Stimulated activated CD8-positive, alpha-beta memory T cell treated with anti-CD3 and anti-CD28 coated beads, Interleukin-12 subunit alpha, Interleukin-12 subunit beta, amount 100 ng/mL, for 1 hour (primary cell): ENCODE measurements around the gene LY6G5B.

Experiments used
- DNase-seq: peaks from one replicate; pipeline ENCODE4 v3.0.0-alpha.2; 2020; ENCODE audit warnings: low read depth

Gene LY6G5B

DNA sequence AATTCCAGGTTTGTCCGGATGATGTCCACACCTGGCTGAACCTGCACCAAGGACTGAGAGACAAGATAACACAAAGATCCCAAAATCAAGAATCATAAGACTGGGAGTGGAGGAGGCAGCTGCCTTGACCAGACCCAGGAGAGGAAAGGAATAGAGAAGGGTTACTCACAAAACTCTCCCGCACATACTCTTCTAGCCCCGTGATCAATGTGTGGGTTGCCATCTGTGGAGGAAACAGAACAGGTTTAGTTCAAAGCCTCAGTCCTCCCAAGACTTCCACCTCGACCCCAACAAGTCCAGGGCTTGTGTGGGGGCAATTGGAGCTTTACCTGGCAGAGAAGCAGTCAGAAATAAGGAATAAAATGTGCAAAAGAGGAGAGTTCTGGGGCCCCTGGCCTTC, 28.4 kb upstream of the LY6G5B start:
- DNase-seq = no peak

DNA sequence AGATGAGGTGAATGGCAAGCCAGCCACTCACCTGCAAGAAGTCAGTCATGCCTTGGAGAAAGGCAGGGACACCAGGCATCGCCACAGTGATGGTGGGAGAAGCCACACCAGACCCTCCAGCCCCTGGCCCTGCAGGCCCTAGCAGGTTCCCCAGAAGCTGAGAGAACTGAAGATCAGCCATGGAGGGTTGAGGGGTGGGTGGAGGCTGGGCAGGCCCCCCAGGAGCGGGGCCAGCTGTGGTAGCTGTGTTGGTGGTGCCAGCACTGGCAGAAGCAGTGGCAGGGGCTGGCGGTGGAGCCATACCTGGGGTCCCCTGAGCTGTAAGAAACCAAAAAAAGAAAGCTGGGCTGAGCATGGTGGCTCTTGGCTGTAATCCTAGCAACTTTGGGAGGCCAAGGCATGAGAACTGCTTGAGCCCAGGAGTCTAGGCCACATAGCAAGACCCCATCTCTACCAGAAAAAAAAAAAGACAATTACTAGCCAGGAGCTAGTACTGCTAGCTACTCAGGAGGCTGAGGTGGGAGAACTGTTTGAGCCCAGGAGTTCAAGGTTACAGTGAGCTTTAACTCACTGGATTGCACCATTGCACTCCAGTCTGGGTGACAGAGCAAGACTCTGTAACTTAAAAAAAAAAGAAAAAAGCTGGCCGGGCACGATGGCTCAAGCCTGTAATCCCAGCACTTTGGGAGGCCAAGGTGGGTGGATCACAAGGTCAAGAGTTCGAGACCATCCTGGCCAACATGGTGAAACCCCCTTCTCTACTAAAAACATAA, 26.8 kb upstream of the LY6G5B start:
- no peak for DNase-seq

DNA sequence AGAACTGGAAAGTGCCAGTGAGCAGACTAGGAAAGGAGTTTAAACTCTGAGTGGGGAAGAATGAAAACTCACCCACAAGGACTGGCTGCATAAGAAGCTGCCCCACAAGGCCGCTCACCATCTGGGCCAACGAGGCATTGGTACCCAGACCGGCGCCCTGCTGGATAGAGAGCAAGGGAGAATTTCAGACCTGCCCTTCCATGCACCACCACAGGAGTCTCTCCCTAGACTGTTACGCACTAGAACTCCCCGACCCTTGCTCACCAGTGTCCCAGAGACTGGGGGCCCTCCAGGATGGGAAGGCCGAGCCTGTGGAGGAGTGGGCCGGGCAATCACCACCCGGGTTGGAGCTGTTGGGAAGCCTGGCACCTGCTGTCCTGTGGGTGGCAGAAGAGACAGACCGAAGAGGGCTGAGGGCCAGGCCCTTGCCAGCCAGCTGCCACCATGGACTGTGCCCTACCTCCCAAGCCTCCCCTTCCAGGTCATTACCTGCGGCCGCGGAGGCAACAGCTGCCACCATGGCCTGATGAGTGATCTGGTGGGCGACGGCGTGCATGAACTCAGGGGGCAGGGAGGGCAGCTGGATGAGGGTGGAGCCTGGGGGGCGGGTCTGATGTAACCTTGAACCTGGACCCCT, 25.8 kb upstream of the LY6G5B start:
- no peak for DNase-seq

DNA sequence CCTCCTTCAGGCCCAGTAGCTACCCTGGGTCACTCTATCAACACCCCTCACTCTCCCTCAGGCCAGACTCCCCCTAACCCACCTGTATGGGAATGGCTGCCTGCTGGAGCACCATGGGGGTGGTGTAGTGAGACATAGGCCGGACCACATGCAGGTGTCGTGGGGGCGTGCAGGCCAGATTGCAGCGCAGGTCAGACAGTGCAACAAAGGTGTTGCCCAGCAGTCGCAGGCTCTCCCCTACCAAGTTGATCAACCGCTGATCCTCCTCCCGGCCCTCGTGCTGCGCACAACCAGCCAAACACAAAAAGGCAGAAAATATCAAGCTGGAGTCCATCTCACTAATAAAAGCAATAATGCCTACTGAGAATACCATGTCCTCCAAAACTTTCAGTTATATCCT, 24.5 kb upstream of the LY6G5B start:
- DNase-seq = no peak

DNA sequence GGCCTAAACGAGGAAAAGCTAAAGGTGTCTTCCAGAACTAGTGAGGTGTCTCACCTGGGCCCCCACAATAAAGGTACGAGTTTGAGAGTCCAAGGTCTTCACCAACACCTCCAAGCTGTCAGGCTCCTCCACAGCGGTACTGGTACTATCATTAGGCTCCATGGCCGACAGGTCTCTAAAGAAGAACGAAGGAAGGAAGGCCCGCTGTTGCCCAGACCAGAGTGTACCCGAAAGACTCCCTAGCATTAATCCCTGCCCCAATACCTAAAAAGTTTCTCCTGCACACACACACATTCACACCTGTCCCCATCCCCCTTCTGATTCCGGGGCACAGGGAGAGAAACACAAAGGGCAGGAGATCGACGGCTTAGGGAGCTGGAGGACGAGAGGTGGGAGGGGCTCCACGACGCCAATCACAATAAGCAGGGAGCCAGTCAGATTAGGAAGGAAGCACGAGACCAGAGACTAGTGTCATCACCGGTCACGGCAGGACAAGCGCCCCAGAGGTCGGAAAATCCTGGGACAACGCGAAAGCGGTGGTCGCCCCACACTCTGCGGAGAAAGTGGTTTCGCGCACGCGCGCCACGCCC, 18.1 kb upstream of the LY6G5B start:
- no peak for DNase-seq

DNA sequence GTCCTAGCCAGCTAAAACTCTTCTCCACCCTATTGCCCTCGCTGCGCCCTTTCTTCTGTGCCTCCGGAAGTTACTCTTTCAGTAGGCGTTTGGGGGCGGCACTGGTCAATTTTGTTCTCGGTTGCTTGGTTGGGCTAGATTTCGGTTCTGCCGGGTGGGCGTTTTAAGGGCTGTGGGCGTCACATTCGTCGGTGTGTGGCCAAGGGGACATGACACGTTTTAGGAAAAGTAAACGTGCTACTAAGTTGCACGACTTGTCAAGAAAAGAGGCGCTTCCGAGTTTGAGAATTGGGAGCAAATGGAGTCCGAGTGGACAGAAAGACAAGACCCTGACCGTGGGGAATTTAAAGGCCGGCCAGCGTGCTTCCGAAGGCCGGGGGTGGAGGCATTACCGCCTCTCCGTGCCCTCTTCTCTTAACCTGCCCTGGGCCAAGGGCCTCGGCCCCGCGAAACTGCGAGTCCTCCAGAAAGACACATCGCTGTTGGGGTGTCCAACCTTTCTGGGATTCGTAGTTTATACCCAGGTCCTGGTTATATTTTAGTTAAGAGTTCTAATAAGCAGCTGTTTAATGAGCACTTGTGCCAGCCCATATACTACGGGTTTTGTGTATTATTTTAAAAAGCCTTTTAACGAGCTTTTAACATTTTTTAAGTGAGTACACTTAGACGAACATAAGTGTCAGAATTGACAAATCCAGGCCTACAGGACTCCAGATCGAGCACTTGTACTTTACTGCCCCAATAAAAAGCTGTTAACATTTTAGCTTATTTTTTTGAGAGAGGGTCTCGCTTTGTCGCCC, 16.7 kb upstream of the LY6G5B start:
- peak; percentile 75 for DNase-seq

DNA sequence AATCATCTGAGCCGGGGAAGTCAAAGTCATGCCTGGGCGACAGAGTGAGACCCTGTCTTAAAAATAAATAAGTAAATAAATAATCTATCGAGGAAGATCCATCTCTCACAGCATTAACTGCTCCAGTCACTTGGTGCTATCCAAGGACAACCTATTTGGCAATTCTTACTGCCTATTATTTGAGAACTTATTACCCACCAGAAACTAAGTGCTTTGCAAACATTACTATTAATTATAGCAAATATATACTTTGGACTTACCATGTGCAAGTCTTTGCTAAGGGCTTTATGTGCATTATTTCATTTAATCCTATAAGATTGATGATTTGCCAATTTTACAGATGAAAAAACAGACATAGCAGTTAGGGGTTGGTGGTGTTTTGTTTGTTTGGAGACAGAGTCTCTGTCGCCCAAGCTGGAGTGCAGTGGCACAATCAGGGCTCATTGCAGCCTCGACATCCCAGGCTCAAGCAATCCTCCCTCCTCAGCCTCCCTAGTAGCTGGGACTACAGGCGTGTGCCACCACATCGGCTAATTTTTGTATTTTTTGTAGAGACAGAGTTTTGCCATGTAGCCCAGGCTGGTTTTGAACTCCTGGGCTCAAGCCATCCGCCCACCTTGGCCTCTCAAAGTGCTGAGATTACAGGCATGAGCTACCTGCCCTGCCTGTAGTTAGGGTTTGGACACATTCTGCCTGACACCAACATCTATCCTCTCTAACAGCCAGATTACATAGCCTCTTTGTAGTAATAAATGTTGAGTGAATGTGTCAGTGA, 15.0 kb upstream of the LY6G5B start:
- no peak for DNase-seq

DNA sequence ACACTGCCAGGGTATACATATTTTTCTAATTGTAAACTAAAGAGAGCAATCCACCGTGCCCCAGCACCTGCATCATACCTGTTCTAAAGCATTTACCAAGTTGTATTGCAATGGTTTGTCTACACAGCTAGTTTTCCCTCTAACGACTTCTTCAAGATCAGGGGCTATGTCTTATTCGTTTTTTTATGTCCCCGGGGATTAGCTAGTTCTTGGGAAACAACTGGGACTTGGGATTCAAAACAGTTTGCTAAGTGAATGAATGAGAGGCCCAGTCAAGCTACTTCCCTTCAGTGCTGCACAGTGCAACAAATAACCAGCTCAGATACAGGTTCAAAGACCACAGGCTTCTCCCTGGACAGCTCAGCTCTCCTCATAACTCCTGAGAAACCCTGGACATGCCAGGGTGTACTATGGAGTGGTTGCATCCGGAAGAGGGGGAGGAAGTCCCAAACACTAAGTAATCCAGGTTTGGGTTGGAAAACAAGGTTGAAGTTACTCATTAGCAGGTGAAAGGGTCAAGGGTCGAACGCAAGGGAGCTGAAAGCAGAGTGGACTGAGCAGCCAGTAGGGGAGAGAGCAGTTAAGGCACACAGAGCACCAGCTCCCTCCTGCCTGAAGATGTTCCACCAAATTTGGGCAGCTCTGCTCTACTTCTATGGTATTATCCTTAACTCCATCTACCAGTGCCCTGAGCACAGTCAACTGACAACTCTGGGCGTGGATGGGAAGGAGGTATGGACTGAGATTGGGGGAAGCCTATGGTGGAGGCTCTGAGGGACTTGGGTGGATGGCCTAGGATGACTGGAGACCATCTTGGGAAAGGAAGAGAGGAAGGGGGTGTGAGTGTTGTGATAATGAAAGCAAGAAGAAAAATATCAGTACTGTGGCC, 14.2 kb upstream of the LY6G5B start, which contains the start of gene APOM:
TSS of gene APOM (plus strand) at position 546 of the 889 bp plus-strand sequence. CDS start at position 619, 73 bp downstream.
- DNase-seq = no peak

DNA sequence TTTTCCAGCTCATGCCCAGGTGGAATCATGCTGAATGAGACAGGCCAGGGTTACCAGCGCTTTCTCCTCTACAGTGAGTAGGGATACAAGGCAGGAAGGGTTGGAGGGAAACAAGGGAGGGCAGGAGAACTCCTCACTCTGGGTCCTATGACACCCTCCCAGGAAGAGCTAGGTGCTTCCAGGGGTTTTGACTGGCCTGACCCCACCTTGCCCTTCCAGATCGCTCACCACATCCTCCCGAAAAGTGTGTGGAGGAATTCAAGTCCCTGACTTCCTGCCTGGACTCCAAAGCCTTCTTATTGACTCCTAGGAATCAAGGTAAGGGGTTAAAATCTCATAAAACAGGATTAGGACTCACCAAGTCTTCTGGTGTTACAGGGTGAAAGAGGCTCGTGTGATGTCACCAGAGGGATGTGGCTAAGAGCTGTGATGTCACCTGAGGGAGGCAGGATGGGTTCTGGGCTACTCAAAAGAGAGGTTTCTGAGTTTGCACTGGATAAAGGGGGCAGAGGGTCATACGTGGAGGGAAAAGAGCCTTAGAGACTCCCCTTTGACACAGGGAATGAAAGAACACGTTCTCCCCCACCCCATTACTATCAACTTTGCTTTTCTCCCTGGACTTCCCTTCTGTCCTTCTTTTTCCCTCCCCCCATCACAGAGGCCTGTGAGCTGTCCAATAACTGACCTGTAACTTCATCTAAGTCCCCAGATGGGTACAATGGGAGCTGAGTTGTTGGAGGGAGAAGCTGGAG, 12.2 kb upstream of the LY6G5B start:
- DNase-seq = no peak

DNA sequence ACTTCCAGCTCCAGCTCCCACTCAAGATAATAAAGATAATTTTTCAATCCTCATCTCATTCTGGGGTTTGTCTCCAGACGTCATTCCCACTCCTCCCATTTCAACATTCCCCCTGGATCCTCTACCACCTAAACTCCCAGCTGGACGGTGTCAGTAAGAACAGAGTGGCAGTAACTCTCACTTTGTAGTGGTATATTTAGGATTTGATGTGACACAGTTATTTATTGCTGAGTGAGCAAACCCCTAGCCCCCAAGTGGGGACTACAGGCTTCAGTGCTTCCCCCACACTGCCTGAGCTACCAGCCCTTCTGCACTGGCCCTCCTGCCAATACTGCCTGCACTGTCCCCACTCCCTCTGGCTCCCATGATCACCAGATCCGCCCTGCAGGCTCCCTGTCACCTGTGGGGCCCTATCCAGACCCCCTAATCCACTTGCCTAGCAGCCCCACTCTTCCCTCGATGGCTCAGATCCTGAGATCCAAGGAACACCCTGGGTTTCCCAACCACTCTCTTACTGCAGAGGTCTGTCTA, 11.6 kb upstream of the LY6G5B start:
- no peak for DNase-seq

DNA sequence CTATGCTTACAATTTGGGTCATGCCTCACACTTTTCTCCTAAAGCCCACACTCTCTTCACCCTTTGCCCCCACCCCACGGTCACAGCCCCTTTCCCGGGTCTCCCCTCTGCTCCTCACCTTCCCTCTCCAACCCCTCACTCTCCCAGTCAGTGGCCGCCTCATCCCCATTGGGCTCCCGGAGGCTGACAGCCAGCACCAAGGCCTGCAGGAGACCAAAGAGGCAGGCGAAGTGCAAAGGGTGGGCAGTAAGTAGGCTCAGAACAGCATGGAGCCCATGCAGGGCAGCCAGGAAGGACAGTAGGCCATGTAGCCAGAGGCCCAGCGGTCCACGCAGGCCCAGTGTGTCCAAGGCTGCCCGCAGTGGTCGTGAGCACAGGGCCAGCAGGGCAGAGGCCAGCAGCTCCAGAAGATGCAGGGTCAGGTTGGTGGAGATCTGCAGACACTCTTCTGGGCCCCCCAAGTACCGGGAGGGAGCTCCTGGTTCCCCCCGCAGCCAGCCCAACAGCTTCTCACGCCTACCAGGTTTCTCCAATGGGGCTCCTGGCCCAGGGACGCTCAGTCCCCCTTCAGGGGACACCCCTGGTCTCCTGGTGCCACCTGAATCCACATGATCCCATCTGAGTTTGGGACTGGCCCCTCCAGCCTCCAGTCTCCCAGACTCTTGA, 10.7 kb upstream of the LY6G5B start:
- DNase-seq = no peak

DNA sequence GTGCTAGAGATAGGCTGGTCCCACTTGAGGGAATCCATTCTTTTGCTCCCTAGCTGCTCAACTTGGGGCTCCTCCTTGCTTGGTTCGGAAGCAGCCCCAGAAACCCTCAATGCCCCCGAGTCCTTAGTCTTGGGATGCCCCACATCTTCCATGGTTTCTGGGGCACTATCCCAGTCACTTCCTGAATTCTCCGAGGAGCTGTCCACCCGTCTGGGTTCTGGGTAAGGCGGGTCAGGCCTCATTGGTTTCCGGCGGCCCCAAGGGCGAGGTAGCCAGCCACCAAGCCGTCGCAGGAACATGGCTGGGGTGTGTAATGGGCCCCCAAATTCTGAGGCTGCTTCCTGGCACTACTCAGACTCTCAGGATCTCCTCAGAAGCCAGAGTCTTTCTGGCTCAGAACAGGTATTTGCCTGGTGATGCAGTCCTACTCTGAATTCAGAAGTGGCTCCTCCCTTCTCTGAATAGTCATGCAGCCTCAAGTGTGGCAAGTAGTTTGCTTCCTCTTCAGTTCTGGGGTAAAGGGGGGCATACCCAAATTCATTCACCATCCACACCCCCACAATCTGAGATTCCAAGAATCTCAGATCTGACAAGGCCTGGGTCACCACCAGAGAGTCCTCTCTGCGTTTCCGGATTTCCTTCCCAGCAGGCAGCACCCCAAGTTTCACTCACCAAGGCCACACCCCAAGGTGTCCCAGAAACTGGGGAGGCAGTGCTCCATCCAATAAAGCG, 10.0 kb upstream of the LY6G5B start:
- no peak for DNase-seq

DNA sequence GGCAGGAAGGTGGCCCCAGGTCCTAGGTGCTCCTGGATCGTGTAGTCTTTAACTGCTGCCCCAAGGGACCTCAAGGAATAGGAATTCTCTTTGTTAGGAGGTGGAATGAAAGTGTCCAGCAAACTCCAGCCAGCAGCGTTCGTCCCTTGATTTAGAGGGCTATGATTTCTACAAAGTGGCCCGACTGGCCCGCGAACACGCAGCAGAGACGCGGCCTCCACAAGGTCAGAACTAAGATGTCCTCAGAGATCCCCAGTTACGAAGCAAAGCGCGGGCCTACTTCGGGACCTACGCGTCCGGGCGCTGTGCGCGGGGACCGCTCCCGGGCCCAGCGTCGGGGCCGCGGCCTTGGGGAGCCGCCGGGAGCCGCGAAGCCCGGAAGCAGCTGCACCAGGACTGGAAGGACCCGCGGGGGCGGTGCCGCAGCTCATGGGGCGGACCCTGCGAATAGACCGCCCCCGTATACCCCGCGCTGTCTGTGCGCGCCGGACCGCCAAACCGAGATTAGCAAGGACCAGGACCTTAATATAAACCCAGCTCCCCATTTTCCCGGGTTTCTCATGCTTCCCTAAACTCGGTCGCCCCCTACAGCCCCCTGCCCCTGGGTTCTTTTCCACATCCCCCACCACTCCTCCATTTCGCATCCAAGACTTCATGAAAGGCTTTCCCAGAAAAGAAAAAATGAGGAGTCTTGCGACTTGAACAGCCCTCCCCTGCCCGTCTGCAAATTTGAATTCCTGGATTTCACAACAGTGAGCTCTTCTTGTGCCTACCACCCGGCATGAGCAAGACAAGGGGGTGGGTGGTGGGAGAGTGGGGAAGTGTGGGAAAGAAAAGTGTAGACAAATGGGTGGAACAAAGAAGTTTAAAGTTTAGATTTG, 9.2 kb upstream of the LY6G5B start, which contains the start of gene C6orf47:
TSS of gene C6orf47 (minus strand) at position 398 of the 881 bp plus-strand sequence. CDS start 831 bp downstream, outside the sequence.
- peak; percentile 65 for DNase-seq

DNA sequence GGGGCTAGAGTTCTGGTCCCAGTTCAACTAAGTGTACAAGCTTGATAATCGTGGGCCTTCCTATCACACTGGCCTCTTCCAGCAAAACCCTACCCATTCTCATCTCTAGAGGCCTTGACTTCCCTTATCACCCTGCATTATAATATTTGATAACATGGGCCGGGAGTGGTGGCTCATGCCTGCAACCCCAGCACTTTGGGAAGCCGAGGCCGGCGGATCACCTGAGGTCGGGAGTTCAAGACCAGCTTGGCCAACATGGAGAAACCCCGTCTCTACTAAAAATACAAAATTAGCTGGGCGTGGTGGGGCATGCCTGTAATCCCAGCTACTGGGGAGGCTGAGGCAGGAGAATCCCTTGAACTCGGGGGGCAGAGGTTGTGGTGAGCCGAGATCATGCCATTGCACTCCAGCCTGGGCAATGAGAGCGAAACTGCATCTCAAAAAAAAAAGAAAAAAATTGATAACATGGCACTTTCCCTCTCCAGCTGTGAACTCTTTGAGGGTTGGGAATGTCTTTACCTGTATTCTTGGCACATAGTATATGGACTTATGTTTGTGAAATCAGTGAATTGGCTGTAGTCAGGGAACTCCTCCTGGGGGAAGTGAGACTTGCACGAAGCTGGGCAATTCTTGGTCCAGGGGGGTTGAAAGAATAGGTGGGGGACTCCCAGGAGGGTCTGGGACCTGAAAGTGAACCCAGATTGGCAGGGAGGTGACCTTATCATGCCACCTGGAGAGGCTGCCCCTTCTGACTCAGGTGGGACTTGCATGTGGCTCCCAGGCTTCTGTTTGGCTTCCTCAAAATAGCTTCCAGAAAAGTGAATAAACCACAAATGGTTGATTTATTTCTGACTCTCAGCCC, 8.3 kb upstream of the LY6G5B start:
- no peak for DNase-seq

DNA sequence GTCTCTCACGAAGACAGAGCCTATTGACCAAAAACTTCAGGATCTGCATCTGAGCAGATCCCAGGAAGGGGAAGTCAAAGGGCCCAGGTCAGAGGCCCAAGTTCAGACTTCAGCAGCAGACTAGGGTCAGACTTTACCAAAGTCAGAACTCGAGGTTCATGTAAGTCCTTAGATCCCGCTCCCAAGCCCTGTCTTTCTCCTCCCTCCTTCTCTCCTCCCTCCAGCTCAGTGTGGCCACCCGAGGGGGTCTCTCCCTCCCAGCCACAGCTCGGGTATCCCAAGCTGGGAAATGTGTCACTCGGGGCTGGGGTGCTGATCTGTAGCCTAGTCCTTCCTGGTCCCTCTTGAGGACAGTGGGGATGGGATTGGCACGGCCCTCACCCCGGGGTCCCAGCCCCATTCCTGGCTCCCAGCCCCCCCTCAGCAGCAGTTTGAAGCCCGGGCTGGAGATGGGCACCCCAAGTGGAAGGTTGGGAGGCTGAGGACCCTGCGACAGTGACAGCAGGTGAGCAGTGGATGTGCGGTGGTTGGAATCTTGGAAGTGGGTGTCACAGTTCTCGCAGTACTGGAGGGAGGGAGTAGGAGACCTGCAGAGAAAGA, 7.6 kb upstream of the LY6G5B start:
- DNase-seq = no peak
